ENCODE data around the gene PRLR. TPM values are rescaled to one million over a fixed set of nuclear protein-coding genes. Genes with fewer than 3 reads are reported as not detected.

PRLR gene
- total and polyA plus RNA-seq, 4 donors, result 1.4 to 13.7 (median 3.9) TPM

GRCh38 chr5:35202319-35203111, 27.8 kb downstream of the PRLR start:
- Histone ChIP-seq H3K9me3 (ENCODE audit: control insufficient read depth, insufficient read depth, low read length) (no peaks in the 10 kb centered on the region), H3K36me3 (ENCODE audit: control insufficient read depth, insufficient read depth, low read length) (no peaks in the 10 kb centered on the region), H3K4me3 (ENCODE audit: low read depth, low read length) (no peak overlapping the region), H3K27ac (ENCODE audit: low read depth, low read length) (no peak overlapping the region), H3K27me3 (ENCODE audit: control insufficient read depth, insufficient read depth, low read length) (no peaks in the 10 kb centered on the region), H3K4me1 (ENCODE audit: control insufficient read depth, insufficient read depth, low read length) (peaks cover 12% of the 10 kb centered on the region)
- WGBS (ENCODE audit: insufficient coverage), result 46% methylated on average over 4 of the region's 5 CpGs
- peak in 1 of 6 donors; percentile 21 for DNase-seq (ENCODE audit: low read depth in 4 of 6, low spot score in 6 of 6)

DNA sequence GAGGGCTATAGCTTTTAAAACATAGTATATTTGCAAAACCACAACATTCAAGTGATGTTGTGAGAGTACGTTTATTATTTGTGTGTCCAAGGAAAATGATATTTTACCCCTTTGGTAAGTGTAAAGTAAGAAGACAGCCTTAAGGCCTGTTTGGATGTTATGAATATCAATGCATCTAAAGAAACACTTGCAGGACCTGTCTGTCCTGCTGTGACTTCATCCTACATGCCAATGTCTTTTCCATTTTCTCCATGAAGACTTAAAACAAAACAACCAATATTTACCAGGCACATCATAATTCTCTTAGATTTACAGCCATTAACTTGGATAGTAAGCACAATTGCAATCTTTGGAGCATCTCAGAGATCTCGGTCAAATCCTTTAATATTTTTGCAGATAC, 29.0 kb downstream of the PRLR start:
- no peak for DNase-seq (ENCODE audit: low read depth in 4 of 6, low spot score in 6 of 6)
- WGBS (ENCODE audit: insufficient coverage), result no CpG with 5 or more reads among the region's 2 CpGs
- no peaks in the 10 kb centered on the region for H3K9me3 ChIP-seq (ENCODE audit: control insufficient read depth, insufficient read depth, low read length)
- no peak overlapping the region for H3K27ac ChIP-seq (ENCODE audit: low read depth, low read length)
- no peak overlapping the region for H3K4me3 ChIP-seq (ENCODE audit: low read depth, low read length)
- no peaks in the 10 kb centered on the region for H3K27me3 ChIP-seq (ENCODE audit: control insufficient read depth, insufficient read depth, low read length)
- H3K36me3 ChIP-seq (ENCODE audit: control insufficient read depth, insufficient read depth, low read length), result no peaks in the 10 kb centered on the region
- H3K4me1 ChIP-seq (ENCODE audit: control insufficient read depth, insufficient read depth, low read length), result peaks cover 14% of the 10 kb centered on the region

GRCh38 chr5:35199886-35200285, 30.4 kb downstream of the PRLR start:
- no peaks in the 10 kb centered on the region for H3K9me3 ChIP-seq (ENCODE audit: control insufficient read depth, insufficient read depth, low read length)
- no peak for DNase-seq (ENCODE audit: low read depth in 4 of 6, low spot score in 6 of 6)
- no CpG with 5 or more reads among the region's 3 CpGs for WGBS (ENCODE audit: insufficient coverage)
- H3K27me3 ChIP-seq (ENCODE audit: control insufficient read depth, insufficient read depth, low read length), result no peaks in the 10 kb centered on the region
- no peaks in the 10 kb centered on the region for H3K36me3 ChIP-seq (ENCODE audit: control insufficient read depth, insufficient read depth, low read length)
- H3K4me3 ChIP-seq (ENCODE audit: low read depth, low read length), result no peak overlapping the region
- no peak overlapping the region for H3K27ac ChIP-seq (ENCODE audit: low read depth, low read length)
- H3K4me1 ChIP-seq (ENCODE audit: control insufficient read depth, insufficient read depth, low read length), result peaks cover 14% of the 10 kb centered on the region

GRCh38 chr5:35198686-35199085, 31.6 kb downstream of the PRLR start:
- DNase-seq (ENCODE audit: low read depth in 4 of 6, low spot score in 6 of 6), result peak in 3 of 6 donors; percentile 28 to 70 (median 65)

DNA sequence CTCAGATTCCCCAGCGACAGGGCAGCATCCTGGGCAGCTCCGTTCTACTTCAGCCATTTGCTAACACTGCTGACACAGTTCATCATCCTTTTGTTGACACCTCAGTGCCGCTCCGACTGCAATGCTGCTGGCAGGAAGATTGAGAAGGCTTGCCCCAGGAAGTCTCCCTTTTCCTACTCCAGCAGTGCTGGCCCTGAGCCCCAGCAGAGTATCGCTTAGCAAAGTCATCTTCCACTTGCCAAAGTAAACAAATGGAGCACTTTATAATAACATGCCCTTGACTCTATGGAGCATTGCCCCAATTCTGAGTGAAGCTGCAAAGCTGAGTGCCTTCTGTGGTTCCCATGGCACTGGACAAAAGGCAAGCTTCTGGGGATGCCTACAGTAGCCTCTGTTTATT, 32.2 kb downstream of the PRLR start:
- Histone ChIP-seq H3K36me3 (ENCODE audit: control insufficient read depth, insufficient read depth, low read length) (no peaks in the 10 kb centered on the region), H3K9me3 (ENCODE audit: control insufficient read depth, insufficient read depth, low read length) (no peaks in the 10 kb centered on the region), H3K4me3 (ENCODE audit: low read depth, low read length) (no peak overlapping the region), H3K27ac (ENCODE audit: low read depth, low read length) (no peak overlapping the region), H3K4me1 (ENCODE audit: control insufficient read depth, insufficient read depth, low read length) (peaks cover 14% of the 10 kb centered on the region), H3K27me3 (ENCODE audit: control insufficient read depth, insufficient read depth, low read length) (no peaks in the 10 kb centered on the region)
- WGBS (ENCODE audit: insufficient coverage), result 24% methylated on average over 5 of the region's 5 CpGs
- DNase-seq (ENCODE audit: low read depth in 4 of 6, low spot score in 6 of 6), result peak in 2 of 6 donors; percentile 58 to 79

More at GRCh38 chr5:35198686-35199085, 31.6 kb downstream of the PRLR start:
- Histone ChIP-seq H3K9me3 (ENCODE audit: control insufficient read depth, insufficient read depth, low read length) (no peaks in the 10 kb centered on the region), H3K36me3 (ENCODE audit: control insufficient read depth, insufficient read depth, low read length) (no peaks in the 10 kb centered on the region), H3K4me3 (ENCODE audit: low read depth, low read length) (no peak overlapping the region), H3K27ac (ENCODE audit: low read depth, low read length) (peak overlapping the region; percentile 29), H3K27me3 (ENCODE audit: control insufficient read depth, insufficient read depth, low read length) (no peaks in the 10 kb centered on the region), H3K4me1 (ENCODE audit: control insufficient read depth, insufficient read depth, low read length) (peaks cover 14% of the 10 kb centered on the region)
- WGBS (ENCODE audit: insufficient coverage), result 0% methylated on average over 3 of the region's 4 CpGs

DNA sequence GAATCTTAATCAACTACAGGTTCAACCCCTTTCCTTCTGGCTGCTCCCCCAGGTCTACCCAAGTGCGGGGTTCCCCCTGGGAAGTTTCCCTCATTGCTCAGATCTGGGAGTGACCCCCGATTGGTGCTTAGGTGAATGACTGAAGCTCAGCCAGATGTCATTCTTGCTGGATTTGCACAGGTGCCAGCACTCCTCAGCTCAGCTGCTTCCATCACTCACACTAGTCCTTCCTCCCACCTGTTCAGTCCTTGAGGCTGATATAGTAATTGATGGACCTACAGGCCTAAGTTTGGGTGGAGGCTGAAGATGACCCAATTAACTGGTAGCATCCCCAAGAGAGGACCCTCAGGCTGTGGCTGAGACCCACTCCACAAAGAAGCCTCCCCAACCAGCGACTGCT, 32.9 kb downstream of the PRLR start:
- 95% methylated on average over 3 of the region's 3 CpGs for WGBS (ENCODE audit: insufficient coverage)
- H3K27ac ChIP-seq (ENCODE audit: low read depth, low read length), result no peak overlapping the region
- no peaks in the 10 kb centered on the region for H3K9me3 ChIP-seq (ENCODE audit: control insufficient read depth, insufficient read depth, low read length)
- H3K27me3 ChIP-seq (ENCODE audit: control insufficient read depth, insufficient read depth, low read length), result no peaks in the 10 kb centered on the region
- H3K36me3 ChIP-seq (ENCODE audit: control insufficient read depth, insufficient read depth, low read length), result no peaks in the 10 kb centered on the region
- no peak for DNase-seq (ENCODE audit: low read depth in 4 of 6, low spot score in 6 of 6)
- H3K4me1 ChIP-seq (ENCODE audit: control insufficient read depth, insufficient read depth, low read length), result peaks cover 14% of the 10 kb centered on the region
- no peak overlapping the region for H3K4me3 ChIP-seq (ENCODE audit: low read depth, low read length)

- DNase-seq (ENCODE audit: low read depth in 4 of 6, low spot score in 6 of 6), result no peak
- Histone ChIP-seq H3K9me3 (ENCODE audit: control insufficient read depth, insufficient read depth, low read length) (no peaks in the 10 kb centered on the region), H3K27ac (ENCODE audit: low read depth, low read length) (no peak overlapping the region), H3K4me3 (ENCODE audit: low read depth, low read length) (no peak overlapping the region), H3K4me1 (ENCODE audit: control insufficient read depth, insufficient read depth, low read length) (peaks cover 14% of the 10 kb centered on the region), H3K36me3 (ENCODE audit: control insufficient read depth, insufficient read depth, low read length) (no peaks in the 10 kb centered on the region), H3K27me3 (ENCODE audit: control insufficient read depth, insufficient read depth, low read length) (no peaks in the 10 kb centered on the region)
- 100% methylated on average over 1 of the region's 5 CpGs for WGBS (ENCODE audit: insufficient coverage)
Measured at GRCh38 chr5:35195472-35195852, 34.8 kb downstream of the PRLR start.

DNA sequence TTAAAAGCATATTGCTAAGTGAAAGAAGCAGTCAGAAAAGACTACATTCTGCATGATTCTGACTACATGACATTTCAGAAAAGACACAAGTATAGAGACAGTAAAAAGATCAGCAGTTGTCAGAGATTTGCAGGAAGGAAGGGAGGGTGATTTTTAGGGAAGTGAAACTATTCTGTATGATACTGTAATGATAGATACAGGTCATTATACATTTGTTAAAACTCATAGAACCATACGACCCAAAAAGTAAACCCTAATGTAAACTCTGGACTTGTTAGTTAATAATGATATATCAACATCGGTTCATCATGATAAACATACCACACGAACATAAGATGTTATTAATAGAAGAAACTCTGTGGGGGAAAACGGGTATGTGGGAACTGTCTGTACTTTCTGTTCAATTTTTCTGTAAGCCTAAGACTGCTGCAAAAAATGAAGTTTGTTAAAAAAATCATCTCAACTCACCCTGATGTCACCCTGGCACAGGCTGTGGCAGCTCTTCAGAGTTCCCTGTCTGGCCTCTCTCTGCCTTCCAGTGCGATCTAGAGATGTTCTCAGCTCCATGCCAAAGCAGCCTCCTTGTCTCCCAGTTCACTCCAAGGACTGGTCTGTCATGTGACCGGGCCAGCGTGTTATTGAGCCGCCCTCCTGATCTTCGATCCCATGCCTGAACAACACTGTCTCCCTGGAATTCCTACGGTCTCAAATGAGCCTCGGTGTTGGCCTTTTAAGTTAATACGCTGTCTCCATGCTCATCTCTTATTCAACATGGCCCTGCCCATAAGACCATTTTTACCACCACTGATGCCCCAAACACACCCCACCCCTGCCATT, 35.4 kb downstream of the PRLR start:
- H3K27me3 ChIP-seq (ENCODE audit: control insufficient read depth, insufficient read depth, low read length), result no peaks in the 10 kb centered on the region
- no peak overlapping the region for H3K4me3 ChIP-seq (ENCODE audit: low read depth, low read length)
- 95% methylated on average over 8 of the region's 12 CpGs for WGBS (ENCODE audit: insufficient coverage)
- no peak for DNase-seq (ENCODE audit: low read depth in 4 of 6, low spot score in 6 of 6)
- H3K9me3 ChIP-seq (ENCODE audit: control insufficient read depth, insufficient read depth, low read length), result no peaks in the 10 kb centered on the region
- H3K27ac ChIP-seq (ENCODE audit: low read depth, low read length), result no peak overlapping the region
- H3K36me3 ChIP-seq (ENCODE audit: control insufficient read depth, insufficient read depth, low read length), result no peaks in the 10 kb centered on the region
- H3K4me1 ChIP-seq (ENCODE audit: control insufficient read depth, insufficient read depth, low read length), result peaks cover 14% of the 10 kb centered on the region

DNA sequence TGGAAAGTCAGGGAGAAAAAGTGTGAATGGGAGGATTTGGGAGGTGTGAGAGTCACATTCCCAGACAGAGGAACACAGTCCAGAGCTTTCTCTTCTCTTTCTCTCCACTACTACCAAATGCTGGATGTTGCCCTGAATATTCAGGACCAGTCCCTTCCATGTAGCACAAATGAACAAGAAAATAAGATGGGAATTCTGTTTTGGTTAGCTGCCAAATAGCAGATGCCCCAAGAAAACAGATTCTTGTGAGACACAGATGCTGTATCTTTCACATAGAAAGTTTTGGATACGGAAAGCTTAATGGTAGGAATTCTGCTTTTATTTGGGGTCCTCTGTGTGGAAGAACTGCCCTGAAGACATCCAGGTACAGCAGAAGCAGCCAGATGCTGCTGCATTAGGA, 37.8 kb downstream of the PRLR start:
- Histone ChIP-seq H3K9me3 (ENCODE audit: control insufficient read depth, insufficient read depth, low read length) (no peaks in the 10 kb centered on the region), H3K27ac (ENCODE audit: low read depth, low read length) (no peak overlapping the region), H3K36me3 (ENCODE audit: control insufficient read depth, insufficient read depth, low read length) (no peaks in the 10 kb centered on the region), H3K27me3 (ENCODE audit: control insufficient read depth, insufficient read depth, low read length) (no peaks in the 10 kb centered on the region), H3K4me3 (ENCODE audit: low read depth, low read length) (no peak overlapping the region), H3K4me1 (ENCODE audit: control insufficient read depth, insufficient read depth, low read length) (peaks cover 2% of the 10 kb centered on the region)
- DNase-seq (ENCODE audit: low read depth in 4 of 6, low spot score in 6 of 6), result peak in 1 of 6 donors; percentile 47
- WGBS (ENCODE audit: insufficient coverage), result 89% methylated on average over 1 of the region's 1 CpG
